GM12878 (cell line): Measurements from ENCODE around the gene OTOP3. TPM values are rescaled to one million over a fixed set of nuclear protein-coding genes. Genes with fewer than 3 reads are reported as not detected.

Source experiments
- ATAC-seq: fragments of 200-7000 bp; cut with Tn5 transposase; 3 replicates; pipeline ENCODE4 v1.9.1; 2020; ENCODE audit warnings: mild to moderate bottlenecking, moderate library complexity
- BruUV-seq: library from RNA; stranded (reverse); fragments of 400-500 nt; replicated peaks from 2 replicates; lab custom pipeline; 2021; lab: Mats Ljungman, UMichigan
- CTCF ChIA-PET: fragments of 300-600 bp; sonication (Branson Sonifier 250); formaldehyde crosslinking; extraction: SDS; loops from one replicate; lab custom pipeline; 2021; ENCODE audit warnings: inconsistent platforms; lab: Yijun Ruan, JAX
- POLR2A ChIA-PET: fragments of 350-600 bp; formaldehyde crosslinking; extraction: SDS; loops from one replicate; lab custom pipeline; 2021; ENCODE audit warnings: inconsistent platforms; lab: Charles Lee
- RAD21 ChIA-PET: fragments of 300-600 bp; sonication (Branson Sonifier 250); formaldehyde crosslinking; loops from one replicate; lab custom pipeline; 2023; ENCODE audit warnings: antibody characterized with exemption; ENCODE audit not compliant: unreplicated experiment; lab: Charles Lee
- SMC1A ChIA-PET: fragments of 300-600 bp; sonication (Branson Sonifier 250); formaldehyde crosslinking; loops from one replicate; lab custom pipeline; 2023; ENCODE audit not compliant: unreplicated experiment, uncharacterized antibody; lab: Charles Lee
- DNase-seq: peaks from one replicate; pipeline ENCODE4 v3.0.0-alpha.2; 2011; ENCODE audit warnings: low read depth, low spot score
- FAIRE-seq: peaks from 3 replicates; lab custom pipeline; 2011; peaks lifted over from hg19 to GRCh38; lab: Jason Lieb, UNC
- H2AFZ ChIP-seq: 2 replicates; pipeline ENCODE4 v1.6.0; 2011; ENCODE audit warnings: low read depth, low read length, control low read depth; ENCODE audit not compliant: control insufficient read depth
- H3K27ac ChIP-seq: 2 replicates; pipeline ENCODE4 v1.5.1; 2011; ENCODE audit warnings: control low read depth; ENCODE audit not compliant: control insufficient read depth, insufficient read depth
- H3K27me3 ChIP-seq, 2 experiments: replicated peaks in 1 of 2; 2 replicates each; pipeline versions ENCODE4 v1.6.0 to v1.6.1; 2011; ENCODE audit warnings: low read length in 1 of 2; ENCODE audit not compliant: control insufficient read depth in 2 of 2, insufficient read depth in 2 of 2
- H3K36me3 ChIP-seq, 2 experiments: 2 replicates each; pipeline ENCODE4 v1.5.1; 2011; ENCODE audit warnings: low read length in 1 of 2; ENCODE audit not compliant: control insufficient read depth in 2 of 2, insufficient read depth in 2 of 2
- H3K4me1 ChIP-seq: 2 replicates; pipeline ENCODE4 v1.6.1; 2011; ENCODE audit warnings: mild to moderate bottlenecking, low read length, moderate library complexity, mixed read lengths; ENCODE audit not compliant: control insufficient read depth, insufficient read depth
- H3K4me2 ChIP-seq: 2 replicates; pipeline ENCODE4 v1.6.0; 2011; ENCODE audit warnings: control low read depth; ENCODE audit not compliant: control insufficient read depth, insufficient read depth
- H3K4me3 ChIP-seq: fragments of 200-600 bp; sonication (generic); 2 replicates; pipeline ENCODE4 v1.5.1; 2016
- H3K79me2 ChIP-seq: 2 replicates; pipeline ENCODE4 v1.6.0; 2011; ENCODE audit warnings: low read length; ENCODE audit not compliant: control insufficient read depth, insufficient read depth
- H3K9ac ChIP-seq: 2 replicates; pipeline ENCODE4 v1.8.0; 2011; ENCODE audit warnings: low read length, control low read depth, mixed read lengths; ENCODE audit not compliant: control insufficient read depth, insufficient read depth
- H3K9me3 ChIP-seq: replicated peaks from 3 replicates; pipeline ENCODE4 v1.5.1; 2011; ENCODE audit warnings: mild to moderate bottlenecking, low read length; ENCODE audit not compliant: control insufficient read depth, insufficient read depth
- H4K20me1 ChIP-seq: 2 replicates; pipeline ENCODE4 v1.6.0; 2011; ENCODE audit not compliant: control insufficient read depth, insufficient read depth
- BCL11A ChIP-seq: IDR thresholded peaks from 2 replicates; pipeline ENCODE4 v1.6.1; 2011; ENCODE audit warnings: low read depth, low read length
- FOXK2 ChIP-seq: fragments of 450-650 bp; IDR thresholded peaks from 2 replicates; pipeline ENCODE4 v1.6.1; 2017; ENCODE audit warnings: mild to moderate bottlenecking, moderate library complexity
- GABPA ChIP-seq: IDR thresholded peaks from 2 replicates; pipeline ENCODE4 v1.6.1; 2014; ENCODE audit warnings: antibody characterized with exemption, low read depth, mild to moderate bottlenecking, inconsistent platforms
- IRF4 ChIP-seq: IDR thresholded peaks from 2 replicates; pipeline ENCODE4 v1.6.1; 2011; ENCODE audit warnings: low read depth, low read length
- IRF5 ChIP-seq: fragments of 450-650 bp; IDR thresholded peaks from 2 replicates; pipeline ENCODE4 v1.6.1; 2017; ENCODE audit warnings: borderline replicate concordance
- JUND ChIP-seq: IDR thresholded peaks from 2 replicates; pipeline ENCODE4 v1.6.1; 2012; ENCODE audit warnings: low read depth, mild to moderate bottlenecking, low read length, improper control_type of control experiment, moderate library complexity
- MLLT1 ChIP-seq: fragments of 450-650 bp; IDR thresholded peaks from 2 replicates; pipeline ENCODE4 v1.6.1; 2016; ENCODE audit warnings: mild to moderate bottlenecking
- MTA2 ChIP-seq: fragments of 450-650 bp; IDR thresholded peaks from 2 replicates; pipeline ENCODE4 v1.6.1; 2016; ENCODE audit warnings: low read depth, mild to moderate bottlenecking, moderate library complexity
- NR2C2 ChIP-seq: IDR thresholded peaks from 2 replicates; pipeline ENCODE4 v1.6.1; 2011; ENCODE audit warnings: borderline replicate concordance, low read depth; ENCODE audit not compliant: control insufficient read depth, insufficient read length
- TCF12 ChIP-seq: IDR thresholded peaks from 2 replicates; pipeline ENCODE4 v1.6.1; 2011; ENCODE audit warnings: low read depth, mild to moderate bottlenecking, low read length
- ZBED1 ChIP-seq: IDR thresholded peaks from 2 replicates; pipeline ENCODE4 v1.6.1; 2016; ENCODE audit warnings: borderline replicate concordance
- WGBS: methylation state at CpG from one replicate; pipeline ENCODE4 v1.1.6; 2016; ENCODE audit warnings: low lambda C conversion rate; ENCODE audit not compliant: insufficient replicate concordance, insufficient coverage; ENCODE audit errors: missing lambda C conversion rate; 5-methylcytosine and 5-hydroxymethylcytosine counted together
- in situ Hi-C: fragments of 300-500 bp; cut with MboI; formaldehyde crosslinking; loops from 9 replicates; pipeline ENCODE4 v1.14.3; 2018; ENCODE audit warnings: mixed read lengths
- intact Hi-C: fragments of 100-400 bp; cut with micrococcal nuclease; formaldehyde crosslinking; loops from one replicate; pipeline ENCODE4 v1.14.2; 2022; ENCODE audit not compliant: unreplicated experiment
- polyA plus RNA-seq, 11 experiments: library from polyadenylated mRNA; depleted of rRNA in 4 of 11; unstranded in 6 of 11; stranded (reverse) in 5 of 11; fragments of >200 nt; fragmentation: Nextera tagmentation in 4 of 11; fragmentation: Illumina TruSeq in 1 of 11; extraction: Ambion mirVana in 4 of 11; extraction: Trizol in 1 of 11; gene quantifications; 1 replicate in 1 of 11; 2 replicates in 10 of 11; pipeline versions ENCODE4 v1.2.1 to v1.2.3, GENCODE V29; 2011 to 2016; ENCODE audit warnings: inconsistent platforms in 2 of 11, missing spikeins in 2 of 11, low read depth in 1 of 11
- total RNA-seq, 4 experiments: library from RNA; depleted of rRNA in 3 of 4; stranded (reverse); fragments of >200 nt in 3 of 4; fragmentation: Illumina TruSeq in 1 of 4; extraction: Trizol in 1 of 4; gene quantifications; 2 replicates each; pipeline versions ENCODE4 v1.2.1 to v1.2.3, GENCODE V29; 2013 to 2021

The OTOP3 gene
- total and polyA plus RNA-seq, 10 of the 15 experiments (the other 5 are each of a cell fraction or from before 2014, with no cell fraction given) = 0.03 to 0.06 TPM; not detected in 8

GRCh38 chr17:74921769-74922168 lies 13.9 kb upstream of the OTOP3 start:
- H3K9ac ChIP-seq = no peak overlapping the region
- no peak overlapping the region for H3K4me3 ChIP-seq
- H3K4me1 ChIP-seq = no peaks in the 10 kb centered on the region
- H3K27me3 ChIP-seq = peaks cover 11 to 16% of the 10 kb centered on the region in 2 experiments
- no peak overlapping the region for H2AFZ ChIP-seq
- no peaks in the 10 kb centered on the region for H3K36me3 ChIP-seq
- no peaks in the 10 kb centered on the region for H4K20me1 ChIP-seq
- H3K27ac ChIP-seq = no peak overlapping the region
- H3K4me2 ChIP-seq = no peak overlapping the region
- RAD21 ChIA-PET = interaction anchor here (8.1 kb wide), 1 partner anchor 39 kb away, joined by 73 read pairs; no protein-coding TSS in a partner anchor
- POLR2A ChIA-PET = no interaction called here
- no TSS peak for BruUV-seq
- FAIRE-seq (no peak), DNase-seq (no peak), ATAC-seq (no peak)
- in situ Hi-C loops (loop anchor here (5.0 kb wide), 1 partner anchor 36 kb away; no protein-coding TSS in a partner anchor), intact Hi-C loops (no loop called here)
- TF ChIP-seq FOXK2 (no peak), JUND (no peak), TCF12 (no peak), IRF4 (no peak), BCL11A (no peak), NR2C2 (no peak)
- 25% methylated on average over 2 of the region's 2 CpGs for WGBS
- H3K79me2 ChIP-seq = no peaks in the 10 kb centered on the region
- SMC1A ChIA-PET = no interaction called here
- H3K9me3 ChIP-seq = no peaks in the 10 kb centered on the region
- CTCF ChIA-PET = interaction anchor here (12.6 kb wide), 1 partner anchor 35 kb away, joined by 274 read pairs; no protein-coding TSS in a partner anchor

GRCh38 chr17:74922172-74922571 lies 13.5 kb upstream of the OTOP3 start:
- TF ChIP-seq ZBED1 = no peak
- no peak for TF ChIP-seq MLLT1
- TF ChIP-seq IRF5 = no peak
- TF ChIP-seq GABPA = no peak
- TF ChIP-seq MTA2 = no peak
- BruUV-seq = no TSS peak
- intact Hi-C loops = no loop called here
- Histone ChIP-seq H3K9ac (no peak overlapping the region), H3K4me3 (no peak overlapping the region), H3K27me3 (peaks cover 11 to 16% of the 10 kb centered on the region in 2 experiments), H2AFZ (no peak overlapping the region), H3K4me2 (no peak overlapping the region), H4K20me1 (no peaks in the 10 kb centered on the region), H3K79me2 (no peaks in the 10 kb centered on the region), H3K27ac (no peak overlapping the region), H3K9me3 (no peaks in the 10 kb centered on the region), H3K36me3 (no peaks in the 10 kb centered on the region), H3K4me1 (no peaks in the 10 kb centered on the region)
- ChIA-PET POLR2A (no interaction called here), RAD21 (interaction anchor here (8.1 kb wide), 1 partner anchor 39 kb away, joined by 73 read pairs; no protein-coding TSS in a partner anchor), SMC1A (interaction anchor here (6.8 kb wide), 1 partner anchor 37 kb away, joined by 73 read pairs; no protein-coding TSS in a partner anchor), CTCF (interaction anchor here (0.7 to 12.6 kb wide), 2 partner anchors 35 to 49 kb away, joined by 3 to 274 read pairs; no protein-coding TSS in a partner anchor)
- in situ Hi-C loops = loop anchor here (5.0 kb wide), 1 partner anchor 35 kb away; no protein-coding TSS in a partner anchor
- no peak for DNase-seq
- ATAC-seq = no peak
- 41% methylated on average over 4 of the region's 6 CpGs for WGBS
- no peak for FAIRE-seq
